T-cell (primary cell): ENCODE results near the gene S1PR4. TPM values are rescaled to one million over a fixed set of nuclear protein-coding genes. Genes with fewer than 3 reads are reported as not detected.

ENCODE experiments used
- ATAC-seq, 4 experiments: fragments of 200-7000 bp in 3 of 4; fragments of 150-1000 bp in 1 of 4; cut with Tn5 transposase; replicated peaks in 1 of 4; 1 replicate in 3 of 4; 2 replicates in 1 of 4; pipeline ENCODE4 v1.10.0; 2021; ENCODE audit warnings: moderate library complexity in 3 of 4, mild to moderate bottlenecking in 2 of 4, moderate number of reproducible peaks in 1 of 4
- CTCF ChIA-PET, 2 donors: fragments of 300-600 bp; sonication (Branson Sonifier 250); formaldehyde crosslinking; loops; one replicate each; lab custom pipeline; 2022; ENCODE audit warnings: antibody characterized with exemption in 2 of 2; lab: Charles Lee
- POLR2A ChIA-PET, 2 donors: fragments of 300-600 bp; sonication (Branson Sonifier 250); formaldehyde crosslinking; loops; one replicate each; lab custom pipeline; 2022; ENCODE audit warnings: antibody characterized with exemption in 2 of 2; lab: Charles Lee
- DNase-seq, 35 experiments: peaks; one replicate each; pipeline versions ENCODE4 v3.0.0 to v3.0.0-alpha.2; 2013 to 2023
- H3K27ac ChIP-seq: one replicate; pipeline ENCODE4 v1.5.1; 2013; ENCODE audit warnings: low read length
- H3K27me3 ChIP-seq, 2 experiments: replicated peaks in 1 of 2; 1 replicate in 1 of 2; 2 replicates in 1 of 2; pipeline versions ENCODE4 v1.6.1 to v1.7.0; 2013; ENCODE audit warnings: low read length in 1 of 2, mixed read lengths in 1 of 2; ENCODE audit not compliant: control insufficient read depth in 2 of 2, insufficient read depth in 2 of 2; ENCODE audit errors: extremely low read depth in 1 of 2
- H3K36me3 ChIP-seq, 2 donors: 1 replicate in 1 of 2; 2 replicates in 1 of 2; pipeline versions ENCODE4 v1.6.1 to v1.7.0; 2013; ENCODE audit warnings: low read length in 1 of 2; ENCODE audit not compliant: control insufficient read depth in 2 of 2, insufficient read depth in 1 of 2; ENCODE audit errors: extremely low read depth in 1 of 2
- H3K4me1 ChIP-seq, 2 experiments: 1 replicate in 1 of 2; 2 replicates in 1 of 2; pipeline versions ENCODE4 v1.6.1 to v1.7.0; 2013; ENCODE audit warnings: low read length in 2 of 2, mixed read lengths in 1 of 2; ENCODE audit not compliant: insufficient read depth in 2 of 2, control insufficient read depth in 1 of 2; ENCODE audit errors: extremely low read depth in 1 of 2
- H3K4me3 ChIP-seq, 2 donors: 1 replicate in 1 of 2; 2 replicates in 1 of 2; pipeline versions ENCODE4 v1.5.1 to v1.7.0; 2013; ENCODE audit warnings: mild to moderate bottlenecking in 2 of 2, low read length in 1 of 2, moderate library complexity in 1 of 2; ENCODE audit not compliant: control insufficient read depth in 1 of 2; ENCODE audit errors: extremely low read depth in 1 of 2
- H3K9me3 ChIP-seq: 2 replicates; pipeline ENCODE4 v1.7.0; 2013
- H3K27ac Mint-ChIP-seq, 2 donors: one replicate each; pipeline ENCODE4 v1.8.0; 2020 to 2021; ENCODE audit warnings: mild to moderate bottlenecking in 2 of 2, mixed read lengths in 2 of 2
- H3K27me3 Mint-ChIP-seq, 2 donors: one replicate each; pipeline ENCODE4 v1.8.0; 2021 to 2022; ENCODE audit warnings: mixed read lengths in 2 of 2
- H3K36me3 Mint-ChIP-seq: one replicate; pipeline ENCODE4 v1.8.0; 2021; ENCODE audit warnings: mixed read lengths
- H3K4me1 Mint-ChIP-seq, 3 donors: one replicate each; pipeline ENCODE4 v1.8.0; 2020 to 2022; ENCODE audit warnings: mixed read lengths in 3 of 3, mild to moderate bottlenecking in 1 of 3
- H3K4me3 Mint-ChIP-seq, 3 donors: one replicate each; pipeline ENCODE4 v1.8.0; 2020 to 2022; ENCODE audit warnings: mild to moderate bottlenecking in 3 of 3, mixed read lengths in 3 of 3, moderate library complexity in 3 of 3
- H3K9me3 Mint-ChIP-seq, 3 donors: one replicate each; pipeline ENCODE4 v1.8.0; 2020 to 2022; ENCODE audit warnings: mixed read lengths in 3 of 3
- WGBS: methylation state at CpG from one replicate; pipeline ENCODE4 v1.1.5; 2013; ENCODE audit warnings: missing lambda C conversion rate; ENCODE audit not compliant: insufficient coverage; 5-methylcytosine and 5-hydroxymethylcytosine counted together
- total RNA-seq, 35 experiments: library from RNA in 6 of 35; stranded (reverse) in 6 of 35; fragments of 120-200 nt in 1 of 35; gene quantifications; one replicate each; pipeline versions ENCODE4 v1.2.1 to v1.2.4 and lab custom pipeline; 2013 to 2026

The S1PR4 gene
- total RNA-seq, 5 donors from 2014 or later (not counting 1 experiment from before 2014, with no cell fraction given): 77.0 to 345 (median 324) TPM

GRCh38 chr19:3187662-3188511, 9.3 kb downstream of the S1PR4 start:
- ATAC-seq (no peak), DNase-seq (peak in 1 of 35 experiments; percentile 3)
- H3K36me3 Mint-ChIP-seq: peaks cover 14% of the 10 kb centered on the region
- H3K9me3 ChIP-seq: no peaks in the 10 kb centered on the region
- no peak overlapping the region for H3K27ac ChIP-seq
- ChIA-PET CTCF (no interaction called here), POLR2A (no interaction called here)
- peaks cover 17 to 69% of the 10 kb centered on the region in 2 experiments for H3K4me1 ChIP-seq
- peak overlapping the region in 1 of 2 donors; percentile 16 for H3K27ac Mint-ChIP-seq
- peaks cover 0 to 17% of the 10 kb centered on the region in 2 donors for H3K36me3 ChIP-seq
- WGBS: 92% methylated on average over 27 of the region's 36 CpGs
- no peaks in the 10 kb centered on the region for H3K27me3 ChIP-seq
- no peaks in the 10 kb centered on the region for H3K9me3 Mint-ChIP-seq
- no peak overlapping the region for H3K4me3 ChIP-seq
- H3K4me1 Mint-ChIP-seq: peaks cover 51 to 60% (median 59%) of the 10 kb centered on the region in 3 donors
- H3K4me3 Mint-ChIP-seq: peak overlapping the region; percentile 79 to 95 (median 84)
- H3K27me3 Mint-ChIP-seq: no peaks in the 10 kb centered on the region

DNA sequence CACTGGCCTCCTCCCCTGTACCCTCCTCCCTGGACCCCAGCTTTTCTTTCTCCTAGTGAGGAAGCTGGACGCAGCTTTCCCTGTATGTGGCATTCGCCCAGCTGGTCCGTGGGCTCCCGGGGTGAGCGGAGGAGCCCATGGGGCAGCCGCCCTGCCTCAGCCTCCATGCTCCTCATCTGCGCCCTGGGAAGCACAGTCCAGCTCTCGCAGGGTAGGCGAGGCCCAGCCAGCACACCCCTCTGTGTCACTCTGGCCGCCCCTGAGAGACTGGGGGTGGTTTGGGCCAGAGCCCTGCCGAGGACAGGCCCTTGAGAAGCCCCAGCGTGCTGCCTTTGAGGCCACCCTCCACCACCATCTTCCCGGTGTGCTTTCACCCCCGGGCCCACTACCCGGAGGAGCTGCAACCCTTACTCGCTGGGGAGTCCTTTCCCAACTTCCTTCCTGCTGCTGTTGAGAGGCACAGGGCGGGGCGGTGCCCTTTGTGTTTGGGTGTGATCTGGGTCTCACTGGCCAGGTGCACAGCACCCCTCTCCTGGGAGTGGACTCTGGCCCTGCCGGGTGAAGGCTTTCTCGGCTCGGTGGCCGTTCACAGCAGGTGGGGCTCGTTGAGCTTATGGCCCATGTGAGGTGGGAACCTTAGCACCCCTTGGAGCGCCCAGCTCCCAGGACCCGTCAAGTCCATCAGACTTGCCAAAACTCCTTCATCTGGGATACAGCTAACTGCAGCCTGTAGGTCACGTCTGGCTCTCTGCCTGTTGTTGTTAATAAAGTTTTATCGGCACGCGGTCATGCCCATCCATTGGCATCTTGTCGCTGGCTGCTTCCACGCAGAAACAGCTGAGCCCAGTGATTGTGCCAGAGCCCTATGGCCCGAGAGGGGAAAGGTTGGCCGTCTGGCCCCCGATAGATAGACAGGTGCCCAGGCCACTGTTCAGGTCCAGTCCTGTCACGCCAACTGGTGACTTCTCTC, 10.3 kb downstream of the S1PR4 start:
- Mint-ChIP-seq H3K36me3 (peaks cover 15% of the 10 kb centered on the region), H3K27ac (no peak overlapping the region), H3K27me3 (no peaks in the 10 kb centered on the region), H3K9me3 (no peaks in the 10 kb centered on the region), H3K4me1 (peaks cover 45 to 52% (median 52%) of the 10 kb centered on the region in 3 donors), H3K4me3 (peak overlapping the region; percentile 39 to 95 (median 79))
- Histone ChIP-seq H3K27ac (no peak overlapping the region), H3K27me3 (no peaks in the 10 kb centered on the region), H3K4me3 (no peak overlapping the region), H3K36me3 (peaks cover 0 to 22% of the 10 kb centered on the region in 2 donors), H3K4me1 (peaks cover 12 to 58% of the 10 kb centered on the region in 2 experiments), H3K9me3 (no peaks in the 10 kb centered on the region)
- ChIA-PET CTCF (interaction anchor here in 1 of 2 donors (0.6 kb wide), 2 partner anchors 10 to 1833 kb away, joined by 3 to 4 read pairs; no protein-coding TSS in a partner anchor), POLR2A (interaction anchor here in 1 of 2 donors (0.6 kb wide), 1 partner anchor 381 kb away, joined by 11 read pairs; no protein-coding TSS in a partner anchor)
- WGBS: 91% methylated on average over 28 of the region's 35 CpGs
- DNase-seq: no peak
- ATAC-seq: no peak

- Histone ChIP-seq H3K9me3 (no peaks in the 10 kb centered on the region), H3K27me3 (no peaks in the 10 kb centered on the region), H3K4me3 (no peak overlapping the region), H3K27ac (no peak overlapping the region), H3K4me1 (peaks cover 11 to 49% of the 10 kb centered on the region in 2 experiments), H3K36me3 (peaks cover 0 to 13% of the 10 kb centered on the region in 2 donors)
- no peaks in the 10 kb centered on the region for H3K27me3 Mint-ChIP-seq
- H3K4me1 Mint-ChIP-seq: peaks cover 35 to 42% (median 42%) of the 10 kb centered on the region in 3 donors
- H3K4me3 Mint-ChIP-seq: peak overlapping the region in 1 of 3 donors; percentile 95
- whole genome bisulfite sequencing: 97% methylated on average over 20 of the region's 28 CpGs
- DNase-seq (no peak), ATAC-seq (no peak)
- POLR2A ChIA-PET: interaction anchor here in 1 of 2 donors (0.6 kb wide), 1 partner anchor 380 kb away, joined by 11 read pairs; no protein-coding TSS in a partner anchor
- CTCF ChIA-PET: no interaction called here
- peaks cover 15% of the 10 kb centered on the region for H3K36me3 Mint-ChIP-seq
- no peak overlapping the region for H3K27ac Mint-ChIP-seq
- H3K9me3 Mint-ChIP-seq: no peaks in the 10 kb centered on the region
These were observed 11.3 kb downstream of the S1PR4 start for GRCh38 chr19:3189702-3190469.

GRCh38 chr19:3190470-3190770, 11.9 kb downstream of the S1PR4 start:
- Histone ChIP-seq H3K36me3 (peaks cover 0 to 14% of the 10 kb centered on the region in 2 donors), H3K27ac (no peak overlapping the region), H3K27me3 (no peaks in the 10 kb centered on the region), H3K4me3 (no peak overlapping the region), H3K9me3 (no peaks in the 10 kb centered on the region), H3K4me1 (peaks cover 11 to 44% of the 10 kb centered on the region in 2 experiments)
- Mint-ChIP-seq H3K27ac (no peak overlapping the region), H3K4me1 (peaks cover 30 to 37% (median 37%) of the 10 kb centered on the region in 3 donors), H3K4me3 (no peak overlapping the region), H3K36me3 (peaks cover 15% of the 10 kb centered on the region), H3K9me3 (no peaks in the 10 kb centered on the region), H3K27me3 (no peaks in the 10 kb centered on the region)
- 98% methylated on average over 18 of the region's 18 CpGs for WGBS
- POLR2A ChIA-PET: no interaction called here
- DNase-seq: peak in 1 of 35 experiments; percentile 2
- CTCF ChIA-PET: no interaction called here
- no peak for ATAC-seq

DNA sequence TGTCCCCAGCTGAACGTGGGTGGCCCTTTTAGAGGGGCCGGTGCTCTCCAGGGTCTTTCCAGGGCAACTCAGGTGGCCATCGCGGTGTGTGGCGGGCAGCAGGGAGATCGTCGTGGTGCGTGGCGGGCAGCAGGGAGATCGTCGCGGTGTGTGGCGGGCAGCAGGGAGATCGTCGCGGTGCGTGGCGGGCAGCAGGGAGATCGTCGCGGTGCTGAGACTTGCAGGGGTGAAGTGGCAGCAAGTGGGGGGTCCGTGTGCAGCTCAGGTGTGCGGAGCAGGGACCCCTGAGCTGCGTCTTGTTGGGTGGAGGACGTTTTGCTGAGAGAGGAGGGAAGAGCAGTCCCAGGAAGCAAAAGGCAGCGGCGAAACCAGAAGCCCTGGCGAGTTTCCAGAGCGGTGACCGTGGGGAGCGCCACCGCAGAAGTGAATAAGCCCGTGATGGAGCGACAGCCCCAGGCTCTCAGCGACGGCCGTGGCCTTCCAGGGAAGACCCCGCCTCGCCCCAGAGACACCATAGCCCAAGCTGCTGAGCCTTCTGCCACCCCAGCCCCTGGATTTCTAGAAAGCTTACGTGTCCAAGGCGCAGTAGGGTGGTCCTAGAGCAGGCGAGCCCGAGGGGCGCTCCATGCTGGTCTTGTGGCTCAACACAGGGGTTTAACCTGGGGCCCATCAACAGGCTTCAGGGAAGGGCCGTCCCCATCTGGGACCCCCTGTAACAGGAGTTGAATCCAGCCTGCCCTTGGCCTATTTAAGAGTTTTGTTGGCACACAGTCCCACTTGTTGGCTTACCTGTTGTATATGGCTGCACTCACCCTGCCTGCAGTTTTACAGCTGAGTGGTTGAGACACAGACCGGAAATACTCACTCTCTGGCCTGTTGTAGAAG, 12.6 kb downstream of the S1PR4 start:
- no peak overlapping the region for H3K4me3 Mint-ChIP-seq
- WGBS: 95% methylated on average over 36 of the region's 46 CpGs
- ATAC-seq (no peak), DNase-seq (no peak)
- Histone ChIP-seq H3K36me3 (peaks cover 0 to 19% of the 10 kb centered on the region in 2 donors), H3K4me3 (no peak overlapping the region), H3K27me3 (no peaks in the 10 kb centered on the region), H3K4me1 (peaks cover 11 to 44% of the 10 kb centered on the region in 2 experiments), H3K27ac (no peak overlapping the region), H3K9me3 (no peaks in the 10 kb centered on the region)
- H3K27me3 Mint-ChIP-seq: no peaks in the 10 kb centered on the region
- ChIA-PET POLR2A (no interaction called here), CTCF (no interaction called here)
- H3K4me1 Mint-ChIP-seq: peaks cover 28 to 36% (median 36%) of the 10 kb centered on the region in 3 donors
- no peak overlapping the region for H3K27ac Mint-ChIP-seq
- H3K9me3 Mint-ChIP-seq: no peaks in the 10 kb centered on the region
- peaks cover 17% of the 10 kb centered on the region for H3K36me3 Mint-ChIP-seq
